Superior temporal gyrus (tissue), 1 donor: ENCODE data around the gene FBXO9.

Experiments used
- DNase-seq: peaks from one replicate; pipeline ENCODE4 v3.0.0-alpha.2; 2016; ENCODE audit errors: extremely low spot score

FBXO9 gene

DNA sequence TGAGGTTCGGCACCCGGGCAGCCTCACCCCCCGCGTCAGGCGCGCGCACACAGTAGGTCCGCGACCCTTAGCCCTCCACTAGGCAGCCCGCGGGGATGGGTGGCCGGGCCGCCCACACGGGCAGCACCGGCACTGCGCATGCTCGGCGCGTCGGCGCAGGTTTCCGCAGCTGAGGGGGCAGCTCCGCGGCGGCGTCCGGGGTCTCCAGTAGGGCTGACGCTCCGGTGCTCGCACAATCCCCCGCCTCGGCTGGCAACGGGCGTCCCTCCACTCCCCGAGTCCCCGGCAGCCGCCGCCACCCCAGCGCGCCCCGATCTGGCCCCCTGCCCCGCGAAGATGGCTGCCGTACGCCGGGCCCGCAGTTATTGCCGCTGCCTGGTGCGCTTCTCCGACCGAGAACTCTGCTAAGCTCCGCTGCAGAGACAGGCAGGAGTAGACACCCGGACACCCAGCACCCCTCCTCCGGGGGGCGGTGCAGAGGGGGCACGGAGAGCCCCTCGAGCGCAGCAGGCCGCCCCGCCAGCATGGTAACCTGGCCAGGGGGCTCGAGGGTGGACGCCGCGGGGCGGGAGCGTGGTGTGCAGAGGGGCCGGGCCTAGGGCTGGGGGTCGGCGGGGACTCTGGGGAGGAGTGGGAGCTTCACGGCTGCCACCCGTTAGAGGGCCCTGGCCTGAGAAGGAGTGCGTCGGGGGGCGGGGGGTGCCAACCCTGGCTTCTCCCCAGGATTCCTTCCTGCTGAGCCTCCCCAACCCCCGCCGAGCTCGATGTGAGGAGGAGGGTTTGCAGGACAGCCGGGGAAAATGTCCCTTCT, at the start of gene FBXO9:
TSS of gene FBXO9 (plus strand) at position 139 of the 811 bp plus-strand sequence. CDS start at position 525, 386 bp downstream.
- no peak for DNase-seq

DNA sequence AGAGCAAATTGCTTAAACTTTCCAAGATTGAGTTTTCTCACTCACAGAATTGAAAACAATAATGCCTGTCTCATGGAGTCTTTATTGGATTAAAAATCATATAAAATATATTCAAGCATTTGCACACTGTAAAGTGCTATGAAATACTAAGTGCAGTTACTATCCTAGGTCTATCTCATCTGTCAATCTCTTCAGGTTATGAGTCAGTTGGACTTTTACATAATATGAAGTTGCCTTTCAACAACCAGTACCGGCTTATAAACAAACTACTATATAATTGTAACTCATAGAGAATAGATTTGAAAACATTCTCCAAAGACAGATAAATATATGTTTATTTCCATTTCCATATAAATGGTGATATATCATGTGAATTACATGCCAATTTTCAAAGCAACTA, 49.7 kb upstream of the FBXO9 start:
- DNase-seq, result no peak

DNA sequence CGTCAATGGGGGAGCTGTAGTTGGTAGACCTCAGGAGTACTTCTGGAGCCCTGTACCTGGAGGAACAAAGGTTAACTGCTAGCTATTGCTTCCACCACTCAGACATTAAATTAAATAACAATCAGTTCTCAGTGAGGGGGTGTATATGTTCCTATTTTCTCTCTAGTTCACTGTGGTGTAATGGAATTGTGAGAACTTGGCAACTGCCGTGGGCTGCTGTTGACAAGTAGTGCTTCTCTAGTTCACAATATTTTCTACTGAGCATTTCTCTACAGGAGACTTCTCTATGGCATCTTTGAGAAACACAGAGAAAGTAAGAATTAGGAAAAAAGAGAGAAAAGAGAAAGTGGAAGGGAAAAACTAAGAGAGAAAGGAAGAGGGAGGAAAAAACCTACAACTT, 46.8 kb upstream of the FBXO9 start:
- DNase-seq, result no peak

DNA sequence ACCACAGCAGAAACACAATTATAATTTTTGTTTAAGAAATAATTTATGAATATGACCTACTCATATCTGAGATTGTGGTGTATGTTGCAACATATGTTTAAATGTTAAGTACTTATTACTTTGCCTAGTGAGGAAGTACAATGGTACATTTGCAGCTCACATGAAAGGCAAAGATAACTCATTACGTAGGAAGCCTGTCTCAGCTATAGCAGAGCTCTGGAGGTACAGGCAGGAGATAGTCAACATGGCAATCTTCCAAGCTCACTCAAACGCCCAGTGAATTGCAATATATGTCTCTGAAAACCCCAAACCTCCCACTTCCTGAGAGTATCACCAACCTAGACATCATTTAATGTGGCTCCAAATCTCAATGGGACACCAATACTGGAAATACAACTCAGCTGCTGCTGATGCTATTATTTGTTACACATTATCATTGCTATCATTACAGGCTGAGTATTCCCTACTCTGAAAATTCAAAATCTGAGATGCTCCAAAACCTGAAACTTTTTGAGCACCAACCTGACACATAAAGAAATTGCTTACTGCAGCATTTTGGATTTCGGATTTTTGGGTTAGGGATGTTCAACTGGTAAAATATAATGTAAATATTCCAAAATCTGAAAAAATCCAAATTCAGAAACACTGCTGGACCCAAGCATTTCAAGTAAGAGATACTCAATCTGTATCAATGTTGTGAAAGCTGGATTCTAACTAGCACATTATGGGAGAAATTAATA, 45.0 kb upstream of the FBXO9 start:
- DNase-seq, result no peak

DNA sequence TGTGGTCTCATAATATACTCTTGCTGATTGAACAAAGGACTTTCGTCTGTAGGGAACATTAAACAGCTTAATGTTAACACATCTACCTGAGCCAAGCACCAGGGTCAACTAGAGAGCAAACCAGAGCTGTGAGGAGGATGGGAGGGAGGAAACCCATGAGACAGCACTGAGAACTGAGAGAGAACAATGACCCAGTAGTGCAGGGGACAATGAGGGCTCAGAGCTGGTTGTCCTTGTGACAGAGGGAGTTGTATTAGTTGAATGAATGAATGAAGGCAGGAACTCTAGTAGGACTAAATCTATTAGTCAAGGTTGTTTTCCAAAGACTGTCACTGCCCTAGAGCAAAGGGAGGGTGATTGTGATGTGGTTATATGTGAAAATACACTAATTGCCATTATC, 41.9 kb upstream of the FBXO9 start:
- peak; percentile 93 for DNase-seq

DNA sequence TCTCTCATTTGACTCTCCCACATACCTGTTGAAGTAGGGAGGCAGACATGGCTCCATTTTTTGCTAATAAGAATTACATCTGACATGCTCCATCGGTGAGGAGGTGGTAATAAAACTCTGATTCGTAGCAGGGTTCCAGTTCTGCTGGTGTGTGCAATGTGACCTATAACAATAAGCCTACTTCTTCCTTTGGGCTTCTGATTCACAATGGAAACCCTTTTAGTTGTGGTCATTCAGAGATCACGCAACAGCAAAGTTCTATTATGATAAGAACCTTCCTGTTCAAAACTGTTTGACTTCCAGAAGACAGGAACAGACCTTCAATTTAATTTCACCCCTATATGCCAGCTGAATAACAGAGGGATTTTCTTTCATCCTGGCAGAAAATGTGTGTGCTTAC, 38.7 kb upstream of the FBXO9 start:
- DNase-seq, result no peak

DNA sequence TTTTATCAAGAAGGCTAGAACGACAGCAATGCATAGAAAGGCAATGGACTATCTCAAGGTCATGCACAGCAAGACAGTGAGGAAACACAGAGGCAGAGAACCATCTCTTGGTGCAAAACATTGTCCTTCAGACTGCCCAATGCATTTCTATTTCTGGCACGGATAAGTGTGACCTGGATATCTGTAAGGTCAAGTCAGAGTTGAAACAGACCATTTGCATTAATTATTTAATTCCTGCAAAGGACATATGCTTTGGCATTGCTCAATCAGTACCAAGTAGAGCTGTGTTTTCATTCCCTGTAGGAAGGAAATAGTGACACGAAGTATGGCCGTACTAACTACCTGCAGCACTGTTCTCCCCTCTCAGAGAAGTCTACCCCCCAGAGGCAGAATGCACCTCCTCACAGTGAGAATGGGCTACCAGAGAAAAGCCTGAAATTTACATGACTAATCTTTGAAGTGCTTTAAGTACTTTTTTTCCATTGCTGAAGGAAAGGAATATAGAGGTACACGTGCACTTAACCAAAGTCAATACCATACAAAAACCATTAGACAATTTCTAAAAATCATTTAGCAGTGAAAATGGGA, 38.0 kb upstream of the FBXO9 start:
- DNase-seq, result no peak

DNA sequence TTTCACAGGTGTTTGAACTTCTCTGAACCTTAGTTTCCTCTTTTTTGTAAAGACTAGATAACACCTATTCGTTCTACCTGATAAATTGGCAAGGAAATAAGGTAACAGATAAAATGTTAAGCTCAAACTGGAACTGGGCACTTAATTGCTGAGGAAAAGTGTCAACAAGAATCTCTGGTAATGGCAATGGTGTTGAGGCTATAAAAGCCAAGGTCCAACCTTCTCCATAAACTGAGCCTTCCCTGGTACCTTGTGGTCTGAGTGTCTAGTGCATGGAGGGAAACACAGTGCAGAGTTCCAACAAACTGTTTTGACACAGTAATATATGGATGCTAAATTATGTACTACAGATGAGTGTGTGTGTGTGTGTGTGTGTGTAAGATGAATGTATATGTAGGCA, 36.7 kb upstream of the FBXO9 start:
- no peak for DNase-seq

DNA sequence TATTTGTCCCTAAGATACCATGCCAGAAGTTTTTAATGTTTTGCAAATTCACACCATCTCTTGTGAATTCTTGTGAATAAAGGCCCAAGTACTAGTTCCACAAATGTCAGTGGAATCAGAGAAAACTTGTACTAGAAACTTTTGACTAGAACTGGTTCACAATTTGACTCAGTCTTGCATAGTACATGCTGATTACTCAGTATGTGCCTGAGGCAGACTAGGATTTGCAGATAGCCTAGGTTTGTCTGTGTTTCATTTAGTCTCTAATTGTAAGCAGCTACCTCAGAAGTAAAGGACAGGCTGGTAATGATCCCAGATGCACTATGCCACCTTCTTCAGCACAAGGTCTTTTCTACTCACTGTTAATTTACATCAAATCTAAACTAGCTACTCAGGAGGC, 35.9 kb upstream of the FBXO9 start:
- DNase-seq, result no peak

DNA sequence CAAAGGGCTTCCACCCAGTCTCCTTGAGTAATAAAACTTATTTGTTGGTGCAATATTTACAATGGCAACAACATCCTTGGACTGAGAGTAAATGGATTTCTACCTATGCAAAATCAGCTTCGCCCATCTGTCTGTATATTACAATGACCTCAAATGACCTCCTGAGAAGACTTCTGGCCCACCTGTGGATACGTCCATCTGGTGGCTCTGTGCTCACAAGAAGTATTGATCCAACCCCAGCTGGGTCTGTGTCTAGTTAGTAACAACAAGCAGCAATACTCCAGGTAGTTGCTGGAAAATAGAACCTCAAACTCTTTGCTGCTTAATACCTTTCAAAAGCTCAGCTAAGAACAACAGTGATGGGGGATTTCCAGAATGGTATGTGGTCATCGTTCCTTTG, 35.4 kb upstream of the FBXO9 start:
- no peak for DNase-seq

DNA sequence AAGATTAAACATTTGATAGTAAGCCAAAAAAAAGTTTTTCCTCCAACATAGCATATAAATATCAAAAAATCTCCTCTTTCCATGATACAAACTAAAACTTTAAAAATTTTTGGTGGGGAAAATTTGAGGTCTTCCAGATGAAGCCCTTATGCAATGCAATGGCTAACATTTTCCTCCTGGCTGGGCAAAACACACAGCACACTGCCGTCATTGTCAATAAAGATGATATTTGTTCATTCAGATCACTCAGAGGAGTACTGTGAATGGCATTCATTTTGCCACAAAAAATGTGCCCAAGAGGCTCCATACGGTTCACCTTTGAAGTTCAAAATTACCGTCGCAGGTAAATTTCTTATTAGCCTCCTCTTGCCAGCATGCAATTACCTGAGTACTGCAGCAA, 33.9 kb upstream of the FBXO9 start:
- peak; percentile 77 for DNase-seq

DNA sequence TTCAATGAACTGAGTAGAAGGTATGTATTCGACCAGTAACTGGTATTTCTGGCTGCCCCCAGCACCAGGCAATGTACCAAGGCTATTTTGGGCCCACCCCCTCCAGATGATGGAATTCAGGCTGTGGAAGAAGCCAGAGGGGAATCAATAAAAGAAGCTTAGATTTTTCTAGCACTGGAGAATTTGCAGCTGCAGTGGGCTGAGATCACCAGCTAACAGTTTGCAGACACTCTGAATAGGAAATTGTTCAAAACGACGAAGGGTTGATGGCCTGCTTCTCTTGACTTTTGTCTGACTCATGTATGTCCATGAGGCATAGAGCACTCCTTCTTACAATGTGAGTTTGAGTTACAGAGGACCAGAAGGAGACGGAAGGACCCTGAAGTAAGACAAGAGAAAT, 32.4 kb upstream of the FBXO9 start:
- DNase-seq, result peak; percentile 89

DNA sequence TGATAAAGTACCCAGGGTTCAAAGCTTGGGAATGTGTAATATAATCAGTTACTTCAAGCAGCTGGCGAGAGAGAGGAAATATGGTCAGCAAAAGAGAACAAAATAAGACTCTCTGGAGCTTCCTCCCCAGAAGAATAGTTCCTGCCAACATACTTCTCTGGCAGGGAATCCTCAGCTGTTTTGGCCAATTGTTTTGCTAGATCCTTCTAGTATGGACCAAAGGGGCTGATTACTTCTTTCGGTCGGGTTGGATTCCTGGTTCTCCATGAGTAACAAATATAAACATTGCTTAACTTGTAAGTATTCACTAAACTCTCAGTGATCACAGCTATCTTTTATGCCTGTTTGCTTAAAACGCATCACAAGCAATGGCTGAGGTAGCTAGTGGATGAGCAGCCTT, 31.4 kb upstream of the FBXO9 start:
- DNase-seq, result no peak

DNA sequence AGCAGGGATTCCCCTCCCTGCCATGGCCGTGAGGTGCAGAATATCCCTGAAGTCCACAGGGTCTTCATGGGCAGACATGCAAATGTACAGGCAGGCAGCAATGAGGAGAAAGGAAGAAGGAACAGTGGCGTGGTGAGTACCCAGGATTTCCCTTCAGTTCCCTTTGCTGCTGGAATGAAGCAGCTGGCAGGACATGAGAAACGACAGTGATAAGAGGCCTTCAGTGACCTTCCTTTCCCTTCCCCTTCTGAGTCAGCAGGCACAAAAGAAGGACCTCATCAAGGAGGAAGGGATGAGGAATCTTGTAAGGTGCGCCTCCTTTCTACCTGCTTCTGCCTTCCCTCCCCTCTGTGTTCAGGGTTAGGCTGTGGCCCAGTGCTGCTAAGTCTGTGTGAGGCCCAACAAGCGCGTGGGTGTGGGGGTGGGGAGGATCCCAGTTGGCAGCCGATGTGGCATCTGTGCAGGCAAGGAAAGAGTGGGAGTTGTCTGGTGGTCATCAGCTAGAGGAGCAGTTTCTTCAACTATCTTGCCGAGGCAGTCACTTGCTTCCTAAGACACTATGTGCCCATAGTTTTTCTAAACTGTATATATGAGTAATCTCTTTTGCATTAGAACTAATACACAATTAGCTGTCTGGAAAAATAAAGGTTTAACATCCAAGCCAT, 29.5 kb upstream of the FBXO9 start:
- DNase-seq, result no peak

DNA sequence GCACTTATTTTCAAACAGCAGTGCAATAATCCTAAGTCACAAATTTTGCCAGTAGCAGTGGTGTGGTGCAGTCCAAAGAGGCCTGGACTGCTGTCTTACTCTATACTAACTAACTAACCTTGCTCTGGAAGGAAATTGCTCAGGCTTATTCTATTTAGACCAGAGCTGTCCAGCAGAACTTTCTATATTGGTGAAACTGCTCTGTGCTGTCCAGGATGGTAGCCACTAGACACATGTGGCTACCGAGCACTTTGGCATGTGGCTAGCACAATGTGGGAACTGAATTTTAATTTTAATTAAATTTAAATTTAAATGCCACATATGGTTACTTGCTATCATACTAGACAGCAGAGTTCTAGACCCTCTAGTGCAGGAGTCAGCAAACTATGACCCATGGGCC, 27.1 kb upstream of the FBXO9 start:
- no peak for DNase-seq

DNA sequence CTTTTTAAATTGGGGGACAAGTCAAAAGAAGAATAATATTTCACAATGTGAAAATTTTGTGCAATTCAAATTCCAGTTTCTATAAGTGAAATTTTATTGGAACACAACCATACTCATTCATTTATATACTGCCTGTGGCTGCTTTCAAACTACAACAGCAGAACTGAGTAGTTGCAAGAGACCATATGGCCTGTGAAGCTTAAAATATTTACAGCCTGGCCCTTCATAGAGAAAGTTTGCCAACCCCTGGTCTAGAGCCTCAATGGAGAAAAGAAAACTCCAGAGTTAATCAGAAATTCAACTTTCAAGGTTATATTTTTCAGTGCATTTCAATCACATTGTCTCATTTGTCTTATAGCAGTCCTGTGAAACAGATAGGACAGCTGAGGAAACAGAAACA, 26.6 kb upstream of the FBXO9 start:
- no peak for DNase-seq

DNA sequence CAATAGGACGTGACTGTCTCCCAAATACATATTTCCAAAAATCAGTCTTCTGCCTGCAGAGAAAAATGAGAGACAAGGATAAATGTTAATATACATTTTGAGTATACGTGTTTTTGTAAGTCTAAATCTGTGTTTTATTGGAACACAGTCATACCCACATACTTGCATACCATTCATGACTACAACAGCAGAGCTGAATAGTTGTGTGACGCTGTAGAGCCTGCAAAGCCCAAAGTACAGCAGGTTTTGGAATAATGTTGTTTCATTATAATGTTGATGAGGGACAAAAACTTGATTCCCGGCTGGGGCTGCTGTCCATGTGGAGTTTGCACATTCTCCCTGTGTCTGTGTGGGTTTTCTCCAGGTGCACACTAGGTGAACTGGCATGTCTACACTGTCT, 23.8 kb upstream of the FBXO9 start:
- no peak for DNase-seq

DNA sequence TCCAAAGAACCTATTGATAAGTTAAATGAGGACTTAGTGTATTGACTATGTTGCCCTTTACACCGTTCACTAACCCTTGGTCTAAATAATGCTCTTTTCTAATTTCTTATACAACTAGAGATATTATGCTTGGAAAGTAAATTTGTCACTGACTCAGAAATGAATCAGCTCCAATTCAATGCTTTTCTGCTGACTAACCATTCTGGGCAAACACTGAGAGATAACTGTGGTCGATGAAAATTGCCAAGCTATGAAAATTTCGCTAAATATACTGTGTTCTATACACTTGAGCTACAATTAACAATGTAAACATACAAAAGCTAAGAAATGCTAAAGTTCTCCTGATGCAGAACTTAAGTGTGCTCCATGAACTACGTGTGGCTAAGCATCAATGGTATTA, 23.1 kb upstream of the FBXO9 start:
- DNase-seq, result peak; percentile 78

DNA sequence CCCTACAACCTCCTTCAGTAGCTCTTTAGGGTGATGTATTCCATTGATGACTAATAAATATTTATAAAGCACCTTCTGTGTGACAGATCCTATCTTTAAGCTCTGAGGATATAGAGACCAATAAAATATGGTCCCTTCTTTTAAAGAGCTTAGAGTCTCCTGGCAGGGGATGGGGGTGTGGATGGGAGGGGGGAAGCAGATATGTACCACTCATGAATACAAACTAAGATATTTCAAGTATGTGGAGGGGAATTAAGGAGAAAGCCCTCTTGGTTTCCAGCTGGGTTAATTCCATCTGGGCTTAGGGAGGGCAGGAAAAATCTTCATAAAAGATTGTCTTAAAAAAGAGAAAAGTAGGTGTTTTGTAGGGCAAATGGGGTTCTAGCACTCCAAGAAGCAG, 21.6 kb upstream of the FBXO9 start:
- DNase-seq, result no peak

DNA sequence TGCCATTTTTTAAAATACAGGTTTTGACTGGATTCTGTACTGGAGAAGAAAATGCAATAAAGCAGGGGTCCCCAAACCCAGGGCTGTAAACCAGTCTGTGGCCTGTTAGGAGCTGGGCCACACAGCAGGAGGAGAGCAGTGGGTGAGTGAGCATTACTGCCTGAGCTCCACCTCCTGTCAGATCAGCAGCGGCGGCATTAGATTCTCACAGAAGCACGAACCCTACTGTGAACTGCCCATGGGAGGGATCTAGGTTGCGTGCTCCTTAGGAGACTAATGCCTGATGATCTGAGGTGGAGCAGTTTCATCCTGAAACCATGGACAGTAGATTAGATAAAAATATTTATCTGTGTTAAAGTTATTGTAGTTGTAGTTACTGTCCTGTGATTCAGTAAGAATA, 21.1 kb upstream of the FBXO9 start:
- DNase-seq, result no peak

DNA sequence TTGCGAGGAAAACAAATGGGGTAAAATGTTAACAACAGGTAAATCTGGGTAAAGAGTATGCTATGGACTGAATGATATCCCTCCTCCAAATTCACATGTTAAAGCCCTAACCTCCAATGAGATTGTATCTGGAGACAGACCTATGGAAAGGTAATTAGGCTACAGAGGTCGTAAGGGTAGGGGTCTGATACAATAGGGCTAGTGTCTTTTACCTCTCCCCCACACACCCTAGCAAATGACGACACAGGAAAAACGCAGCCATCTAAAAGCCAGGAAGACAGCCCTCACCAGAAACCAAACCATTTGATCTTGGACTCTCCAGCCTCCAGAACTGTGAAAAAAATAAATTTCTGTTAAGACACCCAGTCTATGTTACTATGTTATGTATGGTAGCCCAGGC, 20.6 kb upstream of the FBXO9 start:
- no peak for DNase-seq

DNA sequence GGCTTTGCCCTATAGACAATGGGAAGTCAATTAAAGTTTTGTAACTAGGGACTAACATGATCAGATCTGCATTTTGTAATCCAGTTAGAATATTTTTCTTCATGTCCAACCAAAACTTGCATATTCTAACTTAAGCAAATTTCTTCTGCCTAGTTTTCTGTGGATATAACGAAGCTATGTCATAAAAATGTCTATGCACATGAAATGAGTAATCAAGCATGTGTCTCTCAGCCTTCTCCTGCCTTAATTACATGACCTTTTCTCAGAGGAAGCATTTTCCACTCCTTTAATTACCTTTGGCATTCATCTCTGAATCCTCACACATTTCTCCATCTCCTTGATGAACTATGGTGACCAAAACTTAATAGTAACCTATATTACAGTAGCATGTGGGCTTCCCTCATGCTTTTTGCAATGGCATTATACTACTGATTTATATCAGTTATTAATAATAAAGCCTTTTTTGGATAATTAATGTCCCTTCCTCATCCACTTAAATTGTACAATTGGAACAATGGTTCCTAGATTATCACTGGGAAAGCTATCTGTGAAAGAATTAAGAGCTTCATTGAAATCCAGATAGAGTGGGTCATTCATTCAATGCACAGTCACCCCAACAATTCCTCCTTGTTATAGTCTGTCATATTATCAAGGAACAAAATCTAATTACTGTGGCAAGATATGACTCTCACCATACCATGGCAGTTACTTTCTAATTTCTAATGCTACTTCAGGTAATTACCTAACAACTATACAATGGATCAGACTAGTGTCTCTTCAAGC, 19.1 kb upstream of the FBXO9 start:
- peak; percentile 66 for DNase-seq
